GM15510 (cell line): ENCODE data around the gene HEPACAM.

ENCODE experiments used
- POLR2A ChIP-seq: IDR thresholded peaks from 3 replicates; pipeline ENCODE4 v1.6.1; 2011; ENCODE audit warnings: borderline replicate concordance; ENCODE audit not compliant: insufficient read length; ENCODE audit errors: extremely low read depth

HEPACAM gene

GRCh38 chr11:124886978-124887666 is 48.7 kb downstream of the HEPACAM start:
- TF ChIP-seq POLR2A, result no peak

GRCh38 chr11:124886476-124886875 is 49.4 kb downstream of the HEPACAM start:
- TF ChIP-seq POLR2A, result no peak

GRCh38 chr11:124884869-124885479 is 50.9 kb downstream of the HEPACAM start:
- TF ChIP-seq POLR2A, result no peak

GRCh38 chr11:124884340-124884739 is 51.5 kb downstream of the HEPACAM start:
- TF ChIP-seq POLR2A, result no peak

GRCh38 chr11:124882339-124883071 is 53.3 kb downstream of the HEPACAM start:
- no peak for TF ChIP-seq POLR2A

GRCh38 chr11:124880958-124881357 is 54.9 kb downstream of the HEPACAM start:
- no peak for TF ChIP-seq POLR2A

- no peak for TF ChIP-seq POLR2A
These were observed 55.6 kb downstream of the HEPACAM start for GRCh38 chr11:124880290-124880611.

GRCh38 chr11:124879493-124880289 is 56.2 kb downstream of the HEPACAM start:
- TF ChIP-seq POLR2A, result no peak

GRCh38 chr11:124878759-124879492 is 56.9 kb downstream of the HEPACAM start:
- no peak for TF ChIP-seq POLR2A

- TF ChIP-seq POLR2A, result no peak
These were observed 57.7 kb downstream of the HEPACAM start for GRCh38 chr11:124877910-124878758.

- TF ChIP-seq POLR2A, result no peak
These were observed 58.3 kb downstream of the HEPACAM start for GRCh38 chr11:124877631-124877909.

- no peak for TF ChIP-seq POLR2A
These were observed 58.8 kb downstream of the HEPACAM start for GRCh38 chr11:124876818-124877630.
